GM12801 (cell line): Measurements from ENCODE around the gene PSME3.

Source experiments
- TF ChIP-seq, protein P1 (sequence below): IDR thresholded peaks from one replicate; pipeline ENCODE4 v1.5.1; 2011; ENCODE audit warnings: control low read depth; ENCODE audit not compliant: insufficient read length; ENCODE audit errors: extremely low read depth

Gene PSME3

DNA sequence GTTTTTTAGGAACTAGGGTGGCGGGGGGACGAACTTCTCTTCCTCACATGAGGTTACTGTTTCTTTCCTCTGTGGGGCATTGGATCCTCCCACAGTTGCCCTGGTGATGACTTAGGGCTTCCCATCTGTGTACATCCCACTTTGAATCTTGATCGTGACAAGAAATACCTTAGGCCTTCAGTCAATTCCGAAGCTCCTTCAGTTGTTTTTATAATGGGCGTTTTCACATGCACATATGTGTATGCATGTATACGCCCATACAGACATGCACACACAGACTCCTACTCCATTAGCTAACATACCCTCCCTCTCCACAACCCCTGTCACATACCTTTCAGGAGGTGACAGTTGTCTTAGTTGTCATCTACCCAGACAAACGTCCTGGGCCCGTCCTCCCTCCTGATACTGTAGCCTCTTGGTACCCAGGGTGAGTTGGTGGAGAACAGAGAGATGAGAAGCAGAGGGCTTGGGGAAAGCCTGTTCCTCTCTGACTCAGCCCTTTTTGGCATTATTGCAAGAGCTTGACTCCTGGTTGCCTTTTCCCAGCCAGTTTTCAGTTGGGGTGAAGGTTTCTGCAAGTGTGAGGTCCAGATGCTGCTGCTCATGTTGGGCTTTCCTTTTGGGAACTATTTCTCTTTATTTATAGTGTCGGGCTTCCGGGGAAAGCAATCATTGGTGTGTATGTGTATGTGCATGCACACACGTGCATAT is 8.9 kb downstream of the PSME3 start:
- TF ChIP-seq, protein P1, sequence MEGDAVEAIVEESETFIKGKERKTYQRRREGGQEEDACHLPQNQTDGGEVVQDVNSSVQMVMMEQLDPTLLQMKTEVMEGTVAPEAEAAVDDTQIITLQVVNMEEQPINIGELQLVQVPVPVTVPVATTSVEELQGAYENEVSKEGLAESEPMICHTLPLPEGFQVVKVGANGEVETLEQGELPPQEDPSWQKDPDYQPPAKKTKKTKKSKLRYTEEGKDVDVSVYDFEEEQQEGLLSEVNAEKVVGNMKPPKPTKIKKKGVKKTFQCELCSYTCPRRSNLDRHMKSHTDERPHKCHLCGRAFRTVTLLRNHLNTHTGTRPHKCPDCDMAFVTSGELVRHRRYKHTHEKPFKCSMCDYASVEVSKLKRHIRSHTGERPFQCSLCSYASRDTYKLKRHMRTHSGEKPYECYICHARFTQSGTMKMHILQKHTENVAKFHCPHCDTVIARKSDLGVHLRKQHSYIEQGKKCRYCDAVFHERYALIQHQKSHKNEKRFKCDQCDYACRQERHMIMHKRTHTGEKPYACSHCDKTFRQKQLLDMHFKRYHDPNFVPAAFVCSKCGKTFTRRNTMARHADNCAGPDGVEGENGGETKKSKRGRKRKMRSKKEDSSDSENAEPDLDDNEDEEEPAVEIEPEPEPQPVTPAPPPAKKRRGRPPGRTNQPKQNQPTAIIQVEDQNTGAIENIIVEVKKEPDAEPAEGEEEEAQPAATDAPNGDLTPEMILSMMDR: no peak

- TF ChIP-seq, protein P1: no peak
These were observed 10.2 kb downstream of the PSME3 start for GRCh38 chr17:42843358-42843934.

DNA sequence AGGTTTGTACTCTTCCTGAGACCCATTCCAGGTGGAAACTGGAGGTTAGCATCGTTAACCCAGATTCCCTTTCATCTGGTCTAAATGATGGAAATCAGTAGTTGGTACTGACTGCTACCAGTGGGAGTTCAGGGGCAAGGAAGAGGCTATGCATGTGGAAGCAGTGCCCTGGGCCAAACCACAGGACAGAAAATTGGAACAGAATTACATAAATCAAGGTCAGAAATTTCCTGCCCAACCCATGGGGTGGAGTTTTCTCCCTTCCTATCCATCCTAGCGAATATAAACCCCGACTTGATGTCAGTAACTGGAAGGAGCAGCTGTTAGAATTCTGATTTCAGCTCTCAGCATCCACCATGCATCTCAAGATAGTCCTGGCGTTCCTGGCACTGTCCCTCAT is 11.1 kb downstream of the PSME3 start, which contains the start of gene AOC2:
TSS of gene AOC2 (plus strand) at position 310 of the 400 bp plus-strand sequence. CDS start at position 357, 47 bp downstream.
- TF ChIP-seq, protein P1: no peak

- TF ChIP-seq, protein P1: no peak
These were observed 11.8 kb downstream of the PSME3 start for GRCh38 chr17:42844761-42845555.

DNA sequence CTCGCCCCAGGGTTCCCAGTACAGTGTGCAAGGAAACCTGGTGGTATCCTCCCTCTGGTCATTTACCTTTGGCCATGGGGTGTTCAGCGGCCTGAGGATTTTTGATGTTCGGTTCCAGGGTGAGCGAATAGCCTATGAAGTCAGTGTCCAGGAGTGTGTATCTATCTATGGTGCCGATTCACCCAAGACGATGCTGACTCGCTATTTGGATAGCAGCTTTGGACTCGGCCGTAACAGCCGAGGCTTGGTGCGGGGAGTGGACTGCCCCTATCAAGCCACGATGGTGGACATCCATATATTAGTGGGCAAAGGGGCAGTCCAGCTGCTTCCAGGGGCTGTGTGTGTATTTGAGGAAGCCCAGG is 12.3 kb downstream of the PSME3 start:
- TF ChIP-seq, protein P1: no peak

- TF ChIP-seq, protein P1: no peak
These were observed 12.9 kb downstream of the PSME3 start for GRCh38 chr17:42845918-42846593.

DNA sequence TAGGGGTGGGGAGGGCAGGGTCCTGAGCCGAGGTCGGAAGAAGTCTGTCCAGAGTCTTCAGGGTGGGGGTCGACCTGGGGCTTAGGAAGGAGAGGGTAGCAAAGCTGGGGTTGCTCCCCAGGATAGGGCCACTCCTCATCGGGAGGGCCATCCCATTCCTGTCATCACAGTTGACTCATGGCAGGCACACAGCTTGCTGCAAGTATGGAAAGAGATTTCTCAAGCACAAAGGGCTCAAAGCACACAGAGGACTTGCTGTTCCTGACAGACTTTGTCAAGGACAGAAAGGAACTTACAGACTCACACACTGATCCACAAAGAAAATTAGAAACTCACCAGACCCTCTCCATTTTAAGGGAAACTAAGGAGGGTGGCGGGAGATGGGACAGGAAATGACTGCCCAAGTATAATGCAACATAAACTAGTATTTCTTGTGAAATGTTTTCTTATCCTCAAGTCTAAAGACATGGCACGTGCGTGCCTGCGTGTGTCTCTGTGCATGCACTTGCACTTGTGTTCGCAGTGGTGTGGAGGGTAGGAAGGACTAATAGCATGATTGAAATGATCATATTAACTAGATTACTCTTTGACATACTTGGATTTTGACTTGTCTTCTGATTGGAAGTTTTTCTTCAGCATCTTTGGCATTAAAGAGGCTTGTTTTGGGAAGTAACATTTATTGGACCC is 13.5 kb downstream of the PSME3 start:
- TF ChIP-seq, protein P1: no peak
